ENCODE data around the gene HSPG2.

HSPG2 gene

GRCh38 chr1:21873761-21874160 is 63.3 kb downstream of the HSPG2 start:
- Histone ChIP-seq H4K8ac (ENCODE audit: low read depth, low read length) (no peak overlapping the region), H3K4ac (ENCODE audit: low read depth, low read length) (no peak overlapping the region), H3K18ac (ENCODE audit: low read length) (no peak overlapping the region), H2BK15ac (replicated peaks; ENCODE audit: low read depth) (no peak overlapping the region), H3K27ac (ENCODE audit: low read depth, low read length) (no peak overlapping the region), H3K4me2 (ENCODE audit: low read length) (no peak overlapping the region), H3K79me2 (ENCODE audit: control insufficient read depth, insufficient read depth, low read length) (no peaks in the 10 kb centered on the region), H2BK5ac (ENCODE audit: low read length) (no peak overlapping the region), H3K56ac (ENCODE audit: low read length) (no peak overlapping the region), H3K4me1 (ENCODE audit: control insufficient read depth, low read depth, low read length) (no peaks in the 10 kb centered on the region), H3K36me3 (ENCODE audit: control insufficient read depth, insufficient read depth, low read length) (peaks cover 2% of the 10 kb centered on the region), H4K5ac (ENCODE audit: low read length) (no peak overlapping the region), H2AK5ac (ENCODE audit: low read length) (no peak overlapping the region), H3K4me3 (ENCODE audit: low read length) (no peak overlapping the region), H3K23ac (ENCODE audit: low read length) (no peak overlapping the region), H3K9ac (ENCODE audit: low read length) (no peak overlapping the region), H3K79me1 (ENCODE audit: low read length) (no peaks in the 10 kb centered on the region), H3K27me3 (ENCODE audit: insufficient read depth, low read length, poor library complexity) (no peaks in the 10 kb centered on the region), H2BK120ac (ENCODE audit: low read depth, low read length) (no peak overlapping the region)
- WGBS (ENCODE audit: extremely low coverage, insufficient coverage, low lambda C conversion rate), result no CpG with 5 or more reads among the region's 10 CpGs
- no peak for DNase-seq

GRCh38 chr1:21873174-21873573 is 63.9 kb downstream of the HSPG2 start:
- no peak overlapping the region for H4K8ac ChIP-seq (ENCODE audit: low read depth, low read length)
- peaks cover 2% of the 10 kb centered on the region for H3K36me3 ChIP-seq (ENCODE audit: control insufficient read depth, insufficient read depth, low read length)
- no peak overlapping the region for H3K23ac ChIP-seq (ENCODE audit: low read length)
- H3K79me1 ChIP-seq (ENCODE audit: low read length), result no peaks in the 10 kb centered on the region
- H3K9ac ChIP-seq (ENCODE audit: low read length), result no peak overlapping the region
- H2AK5ac ChIP-seq (ENCODE audit: low read length), result no peak overlapping the region
- H2BK15ac ChIP-seq (replicated peaks; ENCODE audit: low read depth), result no peak overlapping the region
- H2BK120ac ChIP-seq (ENCODE audit: low read depth, low read length), result no peak overlapping the region
- H3K4me2 ChIP-seq (ENCODE audit: low read length), result no peak overlapping the region
- H3K56ac ChIP-seq (ENCODE audit: low read length), result no peak overlapping the region
- H3K79me2 ChIP-seq (ENCODE audit: control insufficient read depth, insufficient read depth, low read length), result no peaks in the 10 kb centered on the region
- no peak overlapping the region for H2BK5ac ChIP-seq (ENCODE audit: low read length)
- H3K4me3 ChIP-seq (ENCODE audit: low read length), result no peak overlapping the region
- no peak overlapping the region for H4K5ac ChIP-seq (ENCODE audit: low read length)
- H3K4me1 ChIP-seq (ENCODE audit: control insufficient read depth, low read depth, low read length), result no peaks in the 10 kb centered on the region
- no peak for DNase-seq
- no peak overlapping the region for H3K18ac ChIP-seq (ENCODE audit: low read length)
- no peaks in the 10 kb centered on the region for H3K27me3 ChIP-seq (ENCODE audit: insufficient read depth, low read length, poor library complexity)
- no peak overlapping the region for H3K27ac ChIP-seq (ENCODE audit: low read depth, low read length)
- no peak overlapping the region for H3K4ac ChIP-seq (ENCODE audit: low read depth, low read length)
- no CpG with 5 or more reads among the region's 8 CpGs for WGBS (ENCODE audit: extremely low coverage, insufficient coverage, low lambda C conversion rate)

- Histone ChIP-seq H2AK5ac (ENCODE audit: low read length) (no peak overlapping the region), H3K56ac (ENCODE audit: low read length) (no peak overlapping the region), H3K79me2 (ENCODE audit: control insufficient read depth, insufficient read depth, low read length) (no peaks in the 10 kb centered on the region), H3K27ac (ENCODE audit: low read depth, low read length) (no peak overlapping the region), H3K36me3 (ENCODE audit: control insufficient read depth, insufficient read depth, low read length) (peaks cover 2% of the 10 kb centered on the region), H3K4ac (ENCODE audit: low read depth, low read length) (no peak overlapping the region), H3K23ac (ENCODE audit: low read length) (no peak overlapping the region), H3K4me2 (ENCODE audit: low read length) (no peak overlapping the region), H3K27me3 (ENCODE audit: insufficient read depth, low read length, poor library complexity) (no peaks in the 10 kb centered on the region), H2BK120ac (ENCODE audit: low read depth, low read length) (no peak overlapping the region), H3K9ac (ENCODE audit: low read length) (no peak overlapping the region), H3K18ac (ENCODE audit: low read length) (no peak overlapping the region), H2BK5ac (ENCODE audit: low read length) (no peak overlapping the region), H3K4me3 (ENCODE audit: low read length) (no peak overlapping the region), H2BK15ac (replicated peaks; ENCODE audit: low read depth) (no peak overlapping the region), H4K5ac (ENCODE audit: low read length) (no peak overlapping the region), H3K4me1 (ENCODE audit: control insufficient read depth, low read depth, low read length) (no peaks in the 10 kb centered on the region), H4K8ac (ENCODE audit: low read depth, low read length) (no peak overlapping the region), H3K79me1 (ENCODE audit: low read length) (no peaks in the 10 kb centered on the region)
- no CpG with 5 or more reads among the region's 17 CpGs for WGBS (ENCODE audit: extremely low coverage, insufficient coverage, low lambda C conversion rate)
- DNase-seq, result no peak
These were observed 64.5 kb downstream of the HSPG2 start for GRCh38 chr1:21872445-21873079.

DNA sequence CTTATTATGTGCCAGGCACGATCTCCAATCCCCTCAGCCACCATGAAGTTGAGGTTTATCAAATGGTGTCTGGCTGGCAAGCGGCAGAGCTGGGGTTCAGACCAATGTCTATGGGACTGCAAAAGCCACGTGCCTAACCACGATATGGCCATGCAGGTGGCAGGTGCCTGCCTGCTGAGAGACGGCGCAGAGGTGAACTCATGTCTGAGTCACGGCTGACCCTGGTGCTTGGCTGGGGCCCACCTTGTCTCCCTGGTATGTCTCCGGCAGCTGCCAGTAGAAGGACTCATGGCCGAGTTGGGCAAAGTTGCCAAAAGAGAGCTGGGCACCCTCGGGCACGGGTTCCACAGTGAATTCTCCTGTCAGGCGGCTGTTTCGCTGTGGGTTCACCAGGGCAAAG is 65.2 kb downstream of the HSPG2 start:
- no peak for DNase-seq
- Histone ChIP-seq H3K56ac (ENCODE audit: low read length) (no peak overlapping the region), H2BK5ac (ENCODE audit: low read length) (no peak overlapping the region), H4K8ac (ENCODE audit: low read depth, low read length) (no peak overlapping the region), H3K79me2 (ENCODE audit: control insufficient read depth, insufficient read depth, low read length) (no peaks in the 10 kb centered on the region), H3K79me1 (ENCODE audit: low read length) (no peaks in the 10 kb centered on the region), H3K18ac (ENCODE audit: low read length) (no peak overlapping the region), H2AK5ac (ENCODE audit: low read length) (no peak overlapping the region), H2BK15ac (replicated peaks; ENCODE audit: low read depth) (no peak overlapping the region), H3K4me1 (ENCODE audit: control insufficient read depth, low read depth, low read length) (no peaks in the 10 kb centered on the region), H4K5ac (ENCODE audit: low read length) (no peak overlapping the region), H3K9ac (ENCODE audit: low read length) (no peak overlapping the region), H3K4me3 (ENCODE audit: low read length) (no peak overlapping the region), H3K4ac (ENCODE audit: low read depth, low read length) (no peak overlapping the region), H3K27me3 (ENCODE audit: insufficient read depth, low read length, poor library complexity) (no peaks in the 10 kb centered on the region), H3K4me2 (ENCODE audit: low read length) (no peak overlapping the region), H3K23ac (ENCODE audit: low read length) (no peak overlapping the region), H3K36me3 (ENCODE audit: control insufficient read depth, insufficient read depth, low read length) (peaks cover 2% of the 10 kb centered on the region), H2BK120ac (ENCODE audit: low read depth, low read length) (no peak overlapping the region), H3K27ac (ENCODE audit: low read depth, low read length) (no peak overlapping the region)
- no CpG with 5 or more reads among the region's 13 CpGs for WGBS (ENCODE audit: extremely low coverage, insufficient coverage, low lambda C conversion rate)

- DNase-seq, result no peak
- Histone ChIP-seq H3K27me3 (ENCODE audit: insufficient read depth, low read length, poor library complexity) (no peaks in the 10 kb centered on the region), H2BK120ac (ENCODE audit: low read depth, low read length) (no peak overlapping the region), H2BK15ac (replicated peaks; ENCODE audit: low read depth) (no peak overlapping the region), H3K27ac (ENCODE audit: low read depth, low read length) (no peak overlapping the region), H3K23ac (ENCODE audit: low read length) (no peak overlapping the region), H2AK5ac (ENCODE audit: low read length) (no peak overlapping the region), H4K8ac (ENCODE audit: low read depth, low read length) (no peak overlapping the region), H3K4me1 (ENCODE audit: control insufficient read depth, low read depth, low read length) (peaks cover 3% of the 10 kb centered on the region), H3K4me3 (ENCODE audit: low read length) (no peak overlapping the region), H4K5ac (ENCODE audit: low read length) (no peak overlapping the region), H3K79me2 (ENCODE audit: control insufficient read depth, insufficient read depth, low read length) (no peaks in the 10 kb centered on the region), H3K36me3 (ENCODE audit: control insufficient read depth, insufficient read depth, low read length) (peaks cover 2% of the 10 kb centered on the region), H3K79me1 (ENCODE audit: low read length) (no peaks in the 10 kb centered on the region), H3K18ac (ENCODE audit: low read length) (no peak overlapping the region), H3K56ac (ENCODE audit: low read length) (no peak overlapping the region), H3K4me2 (ENCODE audit: low read length) (no peak overlapping the region), H3K4ac (ENCODE audit: low read depth, low read length) (no peak overlapping the region), H3K9ac (ENCODE audit: low read length) (no peak overlapping the region), H2BK5ac (ENCODE audit: low read length) (no peak overlapping the region)
- no CpG with 5 or more reads among the region's 15 CpGs for WGBS (ENCODE audit: extremely low coverage, insufficient coverage, low lambda C conversion rate)
These were observed 66.5 kb downstream of the HSPG2 start for GRCh38 chr1:21870611-21871010.

DNA sequence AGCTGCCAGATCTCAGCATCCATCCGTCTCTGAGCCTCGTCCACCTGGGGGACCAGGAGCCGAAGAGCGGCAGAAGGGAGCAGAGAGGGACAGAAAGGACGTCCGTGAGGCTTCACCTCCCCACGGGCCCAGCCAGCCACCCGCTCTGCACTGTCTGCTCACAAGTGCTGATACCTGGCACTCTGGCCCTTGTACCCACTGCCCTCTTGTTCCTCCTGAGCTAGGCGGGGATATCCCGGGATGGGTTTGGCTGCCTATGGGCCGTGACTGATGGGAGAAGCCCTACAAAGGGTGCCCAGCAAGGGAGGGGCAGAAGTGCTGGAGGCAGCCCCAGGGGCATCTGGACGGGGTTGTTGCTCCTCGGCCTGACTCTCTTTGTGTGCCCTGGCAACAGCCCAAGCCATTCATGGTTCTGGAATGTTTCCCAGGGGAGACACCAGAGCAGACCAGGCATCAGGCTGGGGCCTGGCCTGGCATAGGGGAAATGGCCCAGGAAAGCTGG is 67.4 kb downstream of the HSPG2 start:
- DNase-seq, result no peak
- Histone ChIP-seq H3K4me3 (ENCODE audit: low read length) (no peak overlapping the region), H3K18ac (ENCODE audit: low read length) (no peak overlapping the region), H2AK5ac (ENCODE audit: low read length) (no peak overlapping the region), H3K56ac (ENCODE audit: low read length) (no peak overlapping the region), H3K23ac (ENCODE audit: low read length) (no peak overlapping the region), H3K9ac (ENCODE audit: low read length) (no peak overlapping the region), H3K27ac (ENCODE audit: low read depth, low read length) (no peak overlapping the region), H4K8ac (ENCODE audit: low read depth, low read length) (no peak overlapping the region), H3K79me2 (ENCODE audit: control insufficient read depth, insufficient read depth, low read length) (no peaks in the 10 kb centered on the region), H2BK120ac (ENCODE audit: low read depth, low read length) (no peak overlapping the region), H4K5ac (ENCODE audit: low read length) (no peak overlapping the region), H3K4me2 (ENCODE audit: low read length) (no peak overlapping the region), H3K4me1 (ENCODE audit: control insufficient read depth, low read depth, low read length) (peaks cover 3% of the 10 kb centered on the region), H3K79me1 (ENCODE audit: low read length) (no peaks in the 10 kb centered on the region), H3K27me3 (ENCODE audit: insufficient read depth, low read length, poor library complexity) (no peaks in the 10 kb centered on the region), H3K4ac (ENCODE audit: low read depth, low read length) (no peak overlapping the region), H3K36me3 (ENCODE audit: control insufficient read depth, insufficient read depth, low read length) (peaks cover 5% of the 10 kb centered on the region), H2BK15ac (replicated peaks; ENCODE audit: low read depth) (no peak overlapping the region), H2BK5ac (ENCODE audit: low read length) (no peak overlapping the region)
- no CpG with 5 or more reads among the region's 13 CpGs for WGBS (ENCODE audit: extremely low coverage, insufficient coverage, low lambda C conversion rate)
